Mesothelial cell of epicardium (in vitro differentiated cells): ENCODE data around the gene MRPL4. TPM values are rescaled to one million over a fixed set of nuclear protein-coding genes. Genes with fewer than 3 reads are reported as not detected.

ENCODE experiments used
- DNase-seq, 2 experiments: peaks; one replicate each; pipeline ENCODE4 v3.0.0; 2021; ENCODE audit warnings: low spot score in 2 of 2; ENCODE audit not compliant: unreplicated experiment in 2 of 2
- H3K27ac Mint-ChIP-seq: 2 replicates; pipeline ENCODE4 v1.8.0; 2021; ENCODE audit warnings: mixed read lengths
- H3K27me3 Mint-ChIP-seq: 2 replicates; pipeline ENCODE4 v1.8.0; 2021; ENCODE audit warnings: low read depth, mixed read lengths
- H3K36me3 Mint-ChIP-seq: 2 replicates; pipeline ENCODE4 v1.8.0; 2021; ENCODE audit warnings: mixed read lengths
- H3K4me1 Mint-ChIP-seq: 2 replicates; pipeline ENCODE4 v1.8.0; 2021; ENCODE audit warnings: mixed read lengths
- H3K4me3 Mint-ChIP-seq: 2 replicates; pipeline ENCODE4 v1.8.0; 2021; ENCODE audit warnings: mild to moderate bottlenecking, moderate library complexity, mixed read lengths
- H3K9me3 Mint-ChIP-seq: 2 replicates; pipeline ENCODE4 v1.8.0; 2021; ENCODE audit warnings: mixed read lengths
- total RNA-seq: library from RNA; stranded (reverse); gene quantifications from 3 replicates; pipeline ENCODE4 v1.2.1, GENCODE V29; 2021
- TF ChIP-seq, protein P1 (sequence below): fragments of 200-600 bp; sonication (generic); IDR thresholded peaks from one replicate; pipeline ENCODE4 v1.5.0; 2021; ENCODE audit warnings: antibody characterized with exemption; ENCODE audit not compliant: unreplicated experiment

Gene MRPL4
- total RNA-seq, 1 donor from 2014 or later = 54.1 TPM

GRCh38 chr19:10220695-10221094 is 31.3 kb upstream of the MRPL4 start:
- Mint-ChIP-seq H3K9me3 (no peaks in the 10 kb centered on the region), H3K36me3 (peaks cover 17% of the 10 kb centered on the region), H3K27me3 (no peaks in the 10 kb centered on the region), H3K4me3 (no peak overlapping the region), H3K27ac (no peak overlapping the region), H3K4me1 (no peaks in the 10 kb centered on the region)
- DNase-seq = no peak
- TF ChIP-seq, protein P1, sequence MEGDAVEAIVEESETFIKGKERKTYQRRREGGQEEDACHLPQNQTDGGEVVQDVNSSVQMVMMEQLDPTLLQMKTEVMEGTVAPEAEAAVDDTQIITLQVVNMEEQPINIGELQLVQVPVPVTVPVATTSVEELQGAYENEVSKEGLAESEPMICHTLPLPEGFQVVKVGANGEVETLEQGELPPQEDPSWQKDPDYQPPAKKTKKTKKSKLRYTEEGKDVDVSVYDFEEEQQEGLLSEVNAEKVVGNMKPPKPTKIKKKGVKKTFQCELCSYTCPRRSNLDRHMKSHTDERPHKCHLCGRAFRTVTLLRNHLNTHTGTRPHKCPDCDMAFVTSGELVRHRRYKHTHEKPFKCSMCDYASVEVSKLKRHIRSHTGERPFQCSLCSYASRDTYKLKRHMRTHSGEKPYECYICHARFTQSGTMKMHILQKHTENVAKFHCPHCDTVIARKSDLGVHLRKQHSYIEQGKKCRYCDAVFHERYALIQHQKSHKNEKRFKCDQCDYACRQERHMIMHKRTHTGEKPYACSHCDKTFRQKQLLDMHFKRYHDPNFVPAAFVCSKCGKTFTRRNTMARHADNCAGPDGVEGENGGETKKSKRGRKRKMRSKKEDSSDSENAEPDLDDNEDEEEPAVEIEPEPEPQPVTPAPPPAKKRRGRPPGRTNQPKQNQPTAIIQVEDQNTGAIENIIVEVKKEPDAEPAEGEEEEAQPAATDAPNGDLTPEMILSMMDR = no peak

- no peak for DNase-seq
- Mint-ChIP-seq H3K36me3 (peaks cover 14% of the 10 kb centered on the region), H3K4me1 (peaks cover 11% of the 10 kb centered on the region), H3K27me3 (no peaks in the 10 kb centered on the region), H3K27ac (no peak overlapping the region), H3K9me3 (no peaks in the 10 kb centered on the region), H3K4me3 (no peak overlapping the region)
- TF ChIP-seq, protein P1 = no peak
Measured at GRCh38 chr19:10222201-10222890, 29.7 kb upstream of the MRPL4 start.

DNA sequence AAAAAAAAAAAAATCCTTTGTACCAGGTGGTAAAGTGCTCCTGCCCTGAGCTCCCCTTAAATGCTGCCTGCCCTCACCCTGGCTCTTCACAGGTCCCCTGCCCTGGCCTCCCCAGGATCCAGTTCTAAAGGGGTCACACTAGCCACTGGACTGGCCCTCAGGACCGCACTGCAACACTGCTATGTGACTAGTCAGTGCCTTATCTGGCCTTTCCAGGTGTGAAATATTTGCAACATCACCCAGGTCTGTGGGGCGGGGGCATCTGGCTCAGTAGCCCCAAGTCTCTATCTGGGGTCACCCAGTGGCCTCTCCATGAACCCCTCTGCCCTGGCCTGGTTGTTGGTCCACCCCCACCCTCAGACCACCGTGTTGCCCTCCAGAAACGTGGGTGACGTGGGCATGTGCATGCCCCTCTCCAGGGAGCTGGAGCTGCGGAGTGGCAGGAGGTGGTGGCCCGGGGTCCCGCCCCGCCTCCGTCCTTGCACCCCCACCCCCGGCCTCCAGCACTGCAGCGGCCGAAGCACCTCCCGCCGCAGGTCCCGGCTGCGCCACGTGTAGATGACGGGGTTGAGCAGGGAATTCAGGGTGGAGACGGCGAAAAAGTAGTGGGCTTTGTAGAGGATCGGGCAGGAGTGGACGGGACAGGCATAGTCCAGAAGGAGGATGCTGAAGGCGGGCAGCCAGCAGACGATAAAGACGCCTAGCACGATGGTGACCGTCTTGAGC is 28.4 kb upstream of the MRPL4 start:
- no peak for DNase-seq
- TF ChIP-seq, protein P1 = no peak
- H3K36me3 Mint-ChIP-seq = peaks cover 12% of the 10 kb centered on the region
- H3K27ac Mint-ChIP-seq = no peak overlapping the region
- no peaks in the 10 kb centered on the region for H3K9me3 Mint-ChIP-seq
- no peaks in the 10 kb centered on the region for H3K27me3 Mint-ChIP-seq
- H3K4me3 Mint-ChIP-seq = no peak overlapping the region
- H3K4me1 Mint-ChIP-seq = peaks cover 11% of the 10 kb centered on the region

- no peak overlapping the region for H3K4me3 Mint-ChIP-seq
- TF ChIP-seq, protein P1 = no peak
- no peak for DNase-seq
- H3K9me3 Mint-ChIP-seq = no peaks in the 10 kb centered on the region
- peaks cover 11% of the 10 kb centered on the region for H3K4me1 Mint-ChIP-seq
- H3K36me3 Mint-ChIP-seq = peaks cover 12% of the 10 kb centered on the region
- H3K27me3 Mint-ChIP-seq = no peaks in the 10 kb centered on the region
- H3K27ac Mint-ChIP-seq = no peak overlapping the region
Measured at GRCh38 chr19:10224337-10224736, 27.7 kb upstream of the MRPL4 start.

DNA sequence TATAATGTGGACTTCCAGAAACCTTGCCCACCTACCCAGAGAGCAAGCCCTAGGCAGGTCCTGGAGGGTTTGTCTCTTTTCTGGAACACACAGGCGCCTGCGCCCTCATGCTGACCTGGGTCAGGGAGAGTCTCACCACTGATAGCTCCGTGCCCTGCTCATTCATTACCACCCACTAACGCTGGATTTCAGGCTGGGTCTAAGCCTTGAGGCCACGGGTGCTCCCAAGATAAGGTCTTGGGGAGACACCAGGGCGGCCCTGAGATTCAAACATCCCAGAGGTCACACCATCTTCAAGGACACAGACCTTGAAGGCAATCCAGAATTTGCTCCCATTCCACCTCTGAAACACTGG is 26.0 kb upstream of the MRPL4 start:
- TF ChIP-seq, protein P1 = no peak
- no peaks in the 10 kb centered on the region for H3K9me3 Mint-ChIP-seq
- peak overlapping the region; percentile 11 for H3K4me3 Mint-ChIP-seq

More for the DNA sequence above, 26.0 kb upstream of the MRPL4 start:
- H3K27me3 Mint-ChIP-seq = no peaks in the 10 kb centered on the region
- no peak for DNase-seq
- peaks cover 16% of the 10 kb centered on the region for H3K4me1 Mint-ChIP-seq
- H3K27ac Mint-ChIP-seq = peak overlapping the region; percentile 95
- peaks cover 12% of the 10 kb centered on the region for H3K36me3 Mint-ChIP-seq
